NAMALWA (cell line): ENCODE results near the gene ST3GAL4.
"Not testable (repeated sequence)": the region's sequence is repeated elsewhere in the genome, so short reads cannot be mapped to it uniquely, and the experiment has no call there.

ENCODE experiments used
- DNase-seq: peaks from one replicate; pipeline ENCODE4 v3.0.0-alpha.2; 2015; ENCODE audit warnings: low spot score

ST3GAL4 gene

GRCh38 chr11:126355324-126355925, at the start of gene ST3GAL4:
ST3GAL4 (plus strand) TSS chr11:126355686; CDS start chr11:126406156, 50,470 bp downstream.
- peak; percentile 66 for DNase-seq

GRCh38 chr11:126305699-126306098, 49.8 kb upstream of the ST3GAL4 start:
- peak; percentile 47 for DNase-seq

GRCh38 chr11:126307706-126308105, 47.8 kb upstream of the ST3GAL4 start:
- peak; percentile 71 for DNase-seq

GRCh38 chr11:126308271-126308671, 47.2 kb upstream of the ST3GAL4 start:
- DNase-seq = no peak

GRCh38 chr11:126308771-126309170, 46.7 kb upstream of the ST3GAL4 start:
- DNase-seq = not testable (repeated sequence)

GRCh38 chr11:126310200-126310991, 45.1 kb upstream of the ST3GAL4 start:
- DNase-seq = peak; percentile 76

GRCh38 chr11:126310992-126311310, 44.5 kb upstream of the ST3GAL4 start:
- no peak for DNase-seq

- DNase-seq = no peak
Measured at GRCh38 chr11:126311401-126312291, 43.8 kb upstream of the ST3GAL4 start.

GRCh38 chr11:126312961-126313360, 42.5 kb upstream of the ST3GAL4 start:
- no peak for DNase-seq

GRCh38 chr11:126313826-126314225, 41.7 kb upstream of the ST3GAL4 start:
- DNase-seq = no peak

GRCh38 chr11:126317432-126317755, 38.1 kb upstream of the ST3GAL4 start:
- DNase-seq = no peak

GRCh38 chr11:126317756-126318573, 37.5 kb upstream of the ST3GAL4 start:
- DNase-seq = no peak

GRCh38 chr11:126318574-126319373, 36.7 kb upstream of the ST3GAL4 start:
- DNase-seq = peak; percentile 17

- DNase-seq = no peak
Measured at GRCh38 chr11:126319374-126319740, 36.1 kb upstream of the ST3GAL4 start.

- no peak for DNase-seq
Measured at GRCh38 chr11:126322996-126323395, 32.5 kb upstream of the ST3GAL4 start.

- no peak for DNase-seq
Measured at GRCh38 chr11:126327281-126328000, 28.0 kb upstream of the ST3GAL4 start.

GRCh38 chr11:126328001-126328390, 27.5 kb upstream of the ST3GAL4 start:
- no peak for DNase-seq

- DNase-seq = no peak
Measured at GRCh38 chr11:126328444-126328843, 27.0 kb upstream of the ST3GAL4 start.

- no peak for DNase-seq
Measured at GRCh38 chr11:126328938-126329643, 26.4 kb upstream of the ST3GAL4 start.

GRCh38 chr11:126329644-126330211, 25.8 kb upstream of the ST3GAL4 start:
- no peak for DNase-seq
